Midbrain (tissue), 1 donor: Measurements from ENCODE around the gene LGR5.
A peak's percentile ranks its signal among the peaks of the same experiment; 100 is the strongest.

Experiments used
- DNase-seq: peaks from one replicate; lab custom pipeline; 2025; lab: John Stamatoyannopoulos, UW

Gene LGR5

GRCh38 chr12:71599210-71599609, 159.6 kb downstream of the LGR5 start:
- DNase-seq, result no peak

- no peak for DNase-seq
These were observed 161.9 kb downstream of the LGR5 start for GRCh38 chr12:71601546-71601945.

- no peak for DNase-seq
These were observed 163.4 kb downstream of the LGR5 start for GRCh38 chr12:71602761-71603577.

GRCh38 chr12:71605039-71605438, 165.4 kb downstream of the LGR5 start:
- no peak for DNase-seq

- DNase-seq, result peak; percentile 39
These were observed 168.1 kb downstream of the LGR5 start for GRCh38 chr12:71607494-71608330.

- DNase-seq, result no peak
These were observed 170.6 kb downstream of the LGR5 start for GRCh38 chr12:71610031-71610795.

- DNase-seq, result no peak
These were observed 182.3 kb downstream of the LGR5 start for GRCh38 chr12:71621938-71622337.

GRCh38 chr12:71625476-71625875, 185.9 kb downstream of the LGR5 start:
- no peak for DNase-seq

GRCh38 chr12:71626098-71626497, 186.5 kb downstream of the LGR5 start:
- no peak for DNase-seq

GRCh38 chr12:71626768-71627167, 187.2 kb downstream of the LGR5 start:
- no peak for DNase-seq

GRCh38 chr12:71627438-71628002, 187.9 kb downstream of the LGR5 start:
- no peak for DNase-seq
